Measurements from ENCODE around the gene CDC42. TPM values are rescaled to one million over a fixed set of nuclear protein-coding genes. Genes with fewer than 3 reads are reported as not detected.
A peak's percentile ranks its signal among the peaks of the same experiment; 100 is the strongest.

CDC42 gene
- total and polyA plus RNA-seq, 9 of the 15 experiments (the other 6 are each of a cell fraction or from before 2014, with no cell fraction given): 186 to 398 (median 325) TPM

DNA sequence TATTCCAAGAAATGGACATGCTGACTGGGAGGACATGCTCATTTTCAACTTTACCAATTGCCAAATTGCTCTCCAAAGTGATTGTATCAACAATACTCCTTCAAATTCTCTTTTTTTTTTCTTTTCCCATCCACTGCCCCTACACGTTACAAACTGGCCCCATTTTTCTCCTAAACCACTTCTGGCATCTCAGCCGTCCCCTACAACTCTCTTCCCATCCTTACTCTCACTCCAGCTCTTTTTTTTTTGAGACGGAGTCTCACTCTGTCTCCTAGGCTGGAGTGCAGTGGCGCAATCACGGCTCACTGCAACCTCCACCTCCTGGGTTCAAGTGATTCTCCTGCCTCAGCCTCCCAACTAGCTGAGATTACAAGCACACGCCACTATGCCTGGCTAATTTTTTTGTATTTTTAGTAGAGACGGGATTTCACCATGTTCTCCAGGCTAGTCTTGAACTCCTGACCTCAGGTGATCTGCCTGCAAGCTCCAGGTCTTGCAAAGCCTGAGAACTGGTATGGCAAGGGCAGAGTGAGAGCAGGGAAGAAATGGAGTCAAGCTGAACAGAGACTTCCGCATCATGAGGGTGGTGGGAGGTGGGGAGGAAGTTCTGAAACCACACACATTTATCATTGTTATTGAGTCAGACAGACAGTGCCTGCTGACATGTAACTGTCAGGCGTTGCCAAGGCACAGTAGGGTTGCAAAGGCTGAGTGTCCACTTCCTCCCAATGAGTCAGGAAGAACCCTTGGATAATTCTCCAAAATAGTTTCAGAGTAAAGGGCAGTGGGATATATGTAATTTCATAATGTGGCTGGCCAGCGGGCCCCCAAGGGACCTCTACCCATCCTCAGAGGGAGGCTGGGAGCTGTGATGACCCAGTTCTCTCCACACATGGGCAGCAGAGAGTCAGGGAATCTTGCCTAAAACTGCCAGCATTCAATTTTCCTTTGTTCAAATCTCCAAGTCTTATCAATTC is 33.6 kb upstream of the CDC42 start (continued):
- TF ChIP-seq, protein P1, sequence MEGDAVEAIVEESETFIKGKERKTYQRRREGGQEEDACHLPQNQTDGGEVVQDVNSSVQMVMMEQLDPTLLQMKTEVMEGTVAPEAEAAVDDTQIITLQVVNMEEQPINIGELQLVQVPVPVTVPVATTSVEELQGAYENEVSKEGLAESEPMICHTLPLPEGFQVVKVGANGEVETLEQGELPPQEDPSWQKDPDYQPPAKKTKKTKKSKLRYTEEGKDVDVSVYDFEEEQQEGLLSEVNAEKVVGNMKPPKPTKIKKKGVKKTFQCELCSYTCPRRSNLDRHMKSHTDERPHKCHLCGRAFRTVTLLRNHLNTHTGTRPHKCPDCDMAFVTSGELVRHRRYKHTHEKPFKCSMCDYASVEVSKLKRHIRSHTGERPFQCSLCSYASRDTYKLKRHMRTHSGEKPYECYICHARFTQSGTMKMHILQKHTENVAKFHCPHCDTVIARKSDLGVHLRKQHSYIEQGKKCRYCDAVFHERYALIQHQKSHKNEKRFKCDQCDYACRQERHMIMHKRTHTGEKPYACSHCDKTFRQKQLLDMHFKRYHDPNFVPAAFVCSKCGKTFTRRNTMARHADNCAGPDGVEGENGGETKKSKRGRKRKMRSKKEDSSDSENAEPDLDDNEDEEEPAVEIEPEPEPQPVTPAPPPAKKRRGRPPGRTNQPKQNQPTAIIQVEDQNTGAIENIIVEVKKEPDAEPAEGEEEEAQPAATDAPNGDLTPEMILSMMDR (IDR thresholded peaks at IDR 0.05 in 2 of 3, conservative IDR thresholded peaks at IDR 0.05 in 1 of 3; ENCODE audit: insufficient read depth in 2 of 3, low read depth in 1 of 3, low read length in 3 of 3): peak; percentile 48 to 69 (median 66)
- TF ChIP-seq SMARCA5 (IDR thresholded peaks at IDR 0.05) (peak; percentile 74), RAD51 (IDR thresholded peaks at IDR 0.05; ENCODE audit: borderline replicate concordance, low read depth) (0 out of 2 replicates have a peak, but pooled peaks have one; percentile 6), KLF1 (tag; IDR thresholded peaks at IDR 0.05) (no peak), RNF2 (IDR thresholded peaks at IDR 0.05) (peak; percentile 98; the same call in 1 of the 2 replicates), XRCC5 (IDR thresholded peaks at IDR 0.05; ENCODE audit: low read depth, low read length) (no peak), SUPT5H (IDR thresholded peaks at IDR 0.05) (peak; percentile 44; the same call in 1 of the 2 replicates), RUNX1 (IDR thresholded peaks at IDR 0.05; ENCODE audit: low read depth) (no peak), CEBPB (tag; IDR thresholded peaks at IDR 0.05) (peak; percentile 91)
- TF ChIP-seq, protein P2, sequence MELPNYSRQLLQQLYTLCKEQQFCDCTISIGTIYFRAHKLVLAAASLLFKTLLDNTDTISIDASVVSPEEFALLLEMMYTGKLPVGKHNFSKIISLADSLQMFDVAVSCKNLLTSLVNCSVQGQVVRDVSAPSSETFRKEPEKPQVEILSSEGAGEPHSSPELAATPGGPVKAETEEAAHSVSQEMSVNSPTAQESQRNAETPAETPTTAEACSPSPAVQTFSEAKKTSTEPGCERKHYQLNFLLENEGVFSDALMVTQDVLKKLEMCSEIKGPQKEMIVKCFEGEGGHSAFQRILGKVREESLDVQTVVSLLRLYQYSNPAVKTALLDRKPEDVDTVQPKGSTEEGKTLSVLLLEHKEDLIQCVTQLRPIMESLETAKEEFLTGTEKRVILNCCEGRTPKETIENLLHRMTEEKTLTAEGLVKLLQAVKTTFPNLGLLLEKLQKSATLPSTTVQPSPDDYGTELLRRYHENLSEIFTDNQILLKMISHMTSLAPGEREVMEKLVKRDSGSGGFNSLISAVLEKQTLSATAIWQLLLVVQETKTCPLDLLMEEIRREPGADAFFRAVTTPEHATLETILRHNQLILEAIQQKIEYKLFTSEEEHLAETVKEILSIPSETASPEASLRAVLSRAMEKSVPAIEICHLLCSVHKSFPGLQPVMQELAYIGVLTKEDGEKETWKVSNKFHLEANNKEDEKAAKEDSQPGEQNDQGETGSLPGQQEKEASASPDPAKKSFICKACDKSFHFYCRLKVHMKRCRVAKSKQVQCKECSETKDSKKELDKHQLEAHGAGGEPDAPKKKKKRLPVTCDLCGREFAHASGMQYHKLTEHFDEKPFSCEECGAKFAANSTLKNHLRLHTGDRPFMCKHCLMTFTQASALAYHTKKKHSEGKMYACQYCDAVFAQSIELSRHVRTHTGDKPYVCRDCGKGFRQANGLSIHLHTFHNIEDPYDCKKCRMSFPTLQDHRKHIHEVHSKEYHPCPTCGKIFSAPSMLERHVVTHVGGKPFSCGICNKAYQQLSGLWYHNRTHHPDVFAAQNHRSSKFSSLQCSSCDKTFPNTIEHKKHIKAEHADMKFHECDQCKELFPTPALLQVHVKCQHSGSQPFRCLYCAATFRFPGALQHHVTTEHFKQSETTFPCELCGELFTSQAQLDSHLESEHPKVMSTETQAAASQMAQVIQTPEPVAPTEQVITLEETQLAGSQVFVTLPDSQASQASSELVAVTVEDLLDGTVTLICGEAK (IDR thresholded peaks at IDR 0.05): peak; percentile 59
- TF ChIP-seq, protein P2 (CRISPR knock-in tag; IDR thresholded peaks at IDR 0.05): no peak
- TF ChIP-seq, protein P3, sequence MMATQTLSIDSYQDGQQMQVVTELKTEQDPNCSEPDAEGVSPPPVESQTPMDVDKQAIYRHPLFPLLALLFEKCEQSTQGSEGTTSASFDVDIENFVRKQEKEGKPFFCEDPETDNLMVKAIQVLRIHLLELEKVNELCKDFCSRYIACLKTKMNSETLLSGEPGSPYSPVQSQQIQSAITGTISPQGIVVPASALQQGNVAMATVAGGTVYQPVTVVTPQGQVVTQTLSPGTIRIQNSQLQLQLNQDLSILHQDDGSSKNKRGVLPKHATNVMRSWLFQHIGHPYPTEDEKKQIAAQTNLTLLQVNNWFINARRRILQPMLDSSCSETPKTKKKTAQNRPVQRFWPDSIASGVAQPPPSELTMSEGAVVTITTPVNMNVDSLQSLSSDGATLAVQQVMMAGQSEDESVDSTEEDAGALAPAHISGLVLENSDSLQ (IDR thresholded peaks at IDR 0.05): peak; percentile 99
- TF ChIP-seq, protein P4, sequence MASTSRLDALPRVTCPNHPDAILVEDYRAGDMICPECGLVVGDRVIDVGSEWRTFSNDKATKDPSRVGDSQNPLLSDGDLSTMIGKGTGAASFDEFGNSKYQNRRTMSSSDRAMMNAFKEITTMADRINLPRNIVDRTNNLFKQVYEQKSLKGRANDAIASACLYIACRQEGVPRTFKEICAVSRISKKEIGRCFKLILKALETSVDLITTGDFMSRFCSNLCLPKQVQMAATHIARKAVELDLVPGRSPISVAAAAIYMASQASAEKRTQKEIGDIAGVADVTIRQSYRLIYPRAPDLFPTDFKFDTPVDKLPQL (IDR thresholded peaks at IDR 0.05; ENCODE audit: extremely low read depth, insufficient read length): no peak
- TF ChIP-seq, protein P5, sequence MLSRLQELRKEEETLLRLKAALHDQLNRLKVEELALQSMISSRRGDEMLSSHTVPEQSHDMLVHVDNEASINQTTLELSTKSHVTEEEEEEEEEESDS (CRISPR knock-in tag; IDR thresholded peaks at IDR 0.05): no peak
